Lung (tissue), 12 donors: ENCODE results near the gene GEMIN4. TPM values are rescaled to one million over a fixed set of nuclear protein-coding genes. Genes with fewer than 3 reads are reported as not detected.
"Not testable (repeated sequence)": the region's sequence is repeated elsewhere in the genome, so short reads cannot be mapped to it uniquely, and the experiment has no call there.

ENCODE experiments used
- ATAC-seq: fragments of 200-7000 bp; cut with Tn5 transposase; one replicate; pipeline ENCODE4 v1.9.1; 2020; ENCODE audit warnings: moderate number of reproducible peaks; ENCODE audit not compliant: insufficient read depth, low FRiP score
- DNase-seq, 3 donors: peaks; one replicate each; pipeline ENCODE4 v3.0.0-alpha.2; 2013 to 2017
- H3K27ac ChIP-seq, 2 donors: one replicate each; pipeline ENCODE4 v1.5.1; 2013; ENCODE audit warnings: mild to moderate bottlenecking in 2 of 2, moderate library complexity in 2 of 2, control low read depth in 1 of 2, inconsistent platforms in 1 of 2, low read depth in 1 of 2, low read length in 1 of 2
- H3K27me3 ChIP-seq, 3 donors: one replicate each; pipeline ENCODE4 v1.5.1; 2013; ENCODE audit warnings: low read length in 2 of 3; ENCODE audit not compliant: control insufficient read depth in 3 of 3, insufficient read depth in 3 of 3
- H3K36me3 ChIP-seq, 4 donors: one replicate each; pipeline ENCODE4 v1.5.1; 2013; ENCODE audit warnings: low read length in 4 of 4, mild to moderate bottlenecking in 1 of 4, moderate library complexity in 1 of 4; ENCODE audit not compliant: control insufficient read depth in 4 of 4, insufficient read depth in 4 of 4
- H3K4me1 ChIP-seq, 5 donors: one replicate each; pipeline ENCODE4 v1.5.1; 2013; ENCODE audit warnings: low read length in 5 of 5, mild to moderate bottlenecking in 2 of 5, moderate library complexity in 1 of 5; ENCODE audit not compliant: control insufficient read depth in 5 of 5, insufficient read depth in 5 of 5
- H3K4me3 ChIP-seq: one replicate; pipeline ENCODE4 v1.5.1; 2013; ENCODE audit warnings: mild to moderate bottlenecking, control low read depth, moderate library complexity
- H3K9ac ChIP-seq, 2 donors: one replicate each; pipeline ENCODE4 v1.5.1; 2013; ENCODE audit warnings: low read length in 2 of 2, control low read depth in 1 of 2; ENCODE audit not compliant: insufficient read depth in 1 of 2
- H3K9me3 ChIP-seq, 4 donors: one replicate each; pipeline ENCODE4 v1.5.1; 2013; ENCODE audit warnings: low read length in 3 of 4, mild to moderate bottlenecking in 1 of 4, moderate library complexity in 1 of 4; ENCODE audit not compliant: control insufficient read depth in 4 of 4, insufficient read depth in 3 of 4
- CTCF ChIP-seq: IDR thresholded peaks from 2 replicates; pipeline ENCODE4 v1.5.1; 2012; ENCODE audit warnings: mild to moderate bottlenecking; ENCODE audit errors: control extremely low read depth, extremely low read depth
- WGBS, 2 donors: extraction: QIAGEN DNeasy Blood & Tissue Kit; methylation state at CpG; one replicate each; pipeline ENCODE4 v1.1.7; 2013; 5-methylcytosine and 5-hydroxymethylcytosine counted together
- polyA plus RNA-seq, 2 donors: library from polyadenylated mRNA; stranded (reverse); fragments of 200-250 nt; gene quantifications; one replicate each; pipeline ENCODE4 v1.2.1, GENCODE V29; 2013
- total RNA-seq, 2 donors: library from RNA; depleted of rRNA in 1 of 2; stranded (reverse); fragments of >200 nt in 1 of 2; gene quantifications; one replicate each; pipeline ENCODE4 v1.2.1, GENCODE V29; 2014 to 2021
- donor health status: control.
- donor health status: control.
- donor health status: Bipolar disorder and iron deficiency.
- donor health status: healthy.
- donor health status: DM: yes; HTN: yes; CAD: no.

GEMIN4 gene
- total and polyA plus RNA-seq, 4 donors, result 8.5 to 21.7 (median 14.2) TPM

- H3K9ac ChIP-seq, result no peak overlapping the region
- no peak for TF ChIP-seq CTCF
- ATAC-seq (no peak), DNase-seq (no peak)
- 93 to 95% methylated on average over 14 of the region's 14 CpGs for WGBS, 2 donors
- H3K27ac ChIP-seq, result no peak overlapping the region
- H3K27me3 ChIP-seq, result no peaks in the 10 kb centered on the region
- H3K36me3 ChIP-seq, result peaks cover 9 to 29% (median 19%) of the 10 kb centered on the region in 4 donors
- no peak overlapping the region for H3K4me3 ChIP-seq
- H3K4me1 ChIP-seq, result no peaks in the 10 kb centered on the region
- H3K9me3 ChIP-seq, result no peaks in the 10 kb centered on the region
These were observed 37.2 kb upstream of the GEMIN4 start for GRCh38 chr17:789160-789840.

- Histone ChIP-seq H3K9ac (no peak overlapping the region), H3K9me3 (no peaks in the 10 kb centered on the region), H3K4me3 (no peak overlapping the region), H3K27me3 (no peaks in the 10 kb centered on the region), H3K27ac (no peak overlapping the region), H3K4me1 (peaks cover 0 to 2% (median 0%) of the 10 kb centered on the region in 5 donors), H3K36me3 (peaks cover 9 to 29% (median 22%) of the 10 kb centered on the region in 4 donors)
- WGBS, 2 donors, result 90 to 91% methylated on average over 4 of the region's 4 CpGs
- ATAC-seq, result no peak
- no peak for DNase-seq
- TF ChIP-seq CTCF, result no peak
These were observed 36.5 kb upstream of the GEMIN4 start for GRCh38 chr17:788551-788950.

- DNase-seq (no peak), ATAC-seq (no peak)
- no peak for TF ChIP-seq CTCF
- Histone ChIP-seq H3K27me3 (no peaks in the 10 kb centered on the region), H3K36me3 (peaks cover 9 to 29% (median 22%) of the 10 kb centered on the region in 4 donors), H3K9ac (no peak overlapping the region), H3K9me3 (no peaks in the 10 kb centered on the region), H3K4me1 (peaks cover 0 to 10% (median 6%) of the 10 kb centered on the region in 5 donors), H3K27ac (no peak overlapping the region), H3K4me3 (no peak overlapping the region)
- 92 to 94% methylated on average over 12 of the region's 12 CpGs for WGBS, 2 donors
These were observed 35.7 kb upstream of the GEMIN4 start for GRCh38 chr17:787641-788221.

- Histone ChIP-seq H3K36me3 (peaks cover 9 to 23% (median 16%) of the 10 kb centered on the region in 4 donors), H3K4me1 (peaks cover 0 to 16% (median 12%) of the 10 kb centered on the region in 5 donors)
- H3K9me3 ChIP-seq, H3K27ac ChIP-seq, ATAC-seq, H3K4me3 ChIP-seq, H3K27me3 ChIP-seq, H3K9ac ChIP-seq, DNase-seq: not testable (repeated sequence)
- 87 to 96% methylated on average over 7 of the region's 7 CpGs for WGBS, 2 donors
These were observed 33.8 kb upstream of the GEMIN4 start for GRCh38 chr17:785901-786300.
